C4-2B (cell line): ENCODE measurements around the gene TENT5A.
"Not testable (repeated sequence)": the region's sequence is repeated elsewhere in the genome, so short reads cannot be mapped to it uniquely, and the experiment has no call there.

Source experiments
- ZFX ChIP-seq: fragments of 450-650 bp; IDR thresholded peaks from 2 replicates; pipeline ENCODE4 v1.6.1; 2017
- TF ChIP-seq, protein P1 (sequence below): fragments of 450-650 bp; conservative IDR thresholded peaks from 2 replicates; pipeline ENCODE4 v1.5.1; 2017; ENCODE audit warnings: mild to moderate bottlenecking

DNA sequence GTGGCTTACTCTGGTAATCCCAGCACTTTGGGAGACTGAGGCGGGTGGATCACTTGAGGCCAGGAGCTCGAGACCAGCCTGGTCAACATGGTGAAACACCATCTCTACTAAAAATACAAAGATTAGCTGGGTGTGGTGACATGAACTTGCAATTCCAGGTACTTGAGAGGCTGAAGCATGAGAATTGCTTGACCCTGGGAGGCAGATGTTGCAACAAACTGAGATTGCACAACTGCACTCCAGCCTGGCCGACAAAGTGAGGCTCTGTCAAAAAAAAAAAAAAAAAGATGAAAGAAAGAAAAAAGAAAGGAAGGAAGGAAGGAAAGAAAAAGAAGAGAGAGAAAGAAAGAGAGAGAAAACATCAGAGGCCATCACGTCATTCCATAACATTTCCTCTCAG is 23.7 kb upstream of the TENT5A start:
- TF ChIP-seq, protein P1, sequence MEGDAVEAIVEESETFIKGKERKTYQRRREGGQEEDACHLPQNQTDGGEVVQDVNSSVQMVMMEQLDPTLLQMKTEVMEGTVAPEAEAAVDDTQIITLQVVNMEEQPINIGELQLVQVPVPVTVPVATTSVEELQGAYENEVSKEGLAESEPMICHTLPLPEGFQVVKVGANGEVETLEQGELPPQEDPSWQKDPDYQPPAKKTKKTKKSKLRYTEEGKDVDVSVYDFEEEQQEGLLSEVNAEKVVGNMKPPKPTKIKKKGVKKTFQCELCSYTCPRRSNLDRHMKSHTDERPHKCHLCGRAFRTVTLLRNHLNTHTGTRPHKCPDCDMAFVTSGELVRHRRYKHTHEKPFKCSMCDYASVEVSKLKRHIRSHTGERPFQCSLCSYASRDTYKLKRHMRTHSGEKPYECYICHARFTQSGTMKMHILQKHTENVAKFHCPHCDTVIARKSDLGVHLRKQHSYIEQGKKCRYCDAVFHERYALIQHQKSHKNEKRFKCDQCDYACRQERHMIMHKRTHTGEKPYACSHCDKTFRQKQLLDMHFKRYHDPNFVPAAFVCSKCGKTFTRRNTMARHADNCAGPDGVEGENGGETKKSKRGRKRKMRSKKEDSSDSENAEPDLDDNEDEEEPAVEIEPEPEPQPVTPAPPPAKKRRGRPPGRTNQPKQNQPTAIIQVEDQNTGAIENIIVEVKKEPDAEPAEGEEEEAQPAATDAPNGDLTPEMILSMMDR = not testable (repeated sequence)
- not testable (repeated sequence) for TF ChIP-seq ZFX
